ENCODE data around the gene TEX38.
"Not testable (repeated sequence)": the region's sequence is repeated elsewhere in the genome, so short reads cannot be mapped to it uniquely, and the experiment has no call there.

The TEX38 gene

DNA sequence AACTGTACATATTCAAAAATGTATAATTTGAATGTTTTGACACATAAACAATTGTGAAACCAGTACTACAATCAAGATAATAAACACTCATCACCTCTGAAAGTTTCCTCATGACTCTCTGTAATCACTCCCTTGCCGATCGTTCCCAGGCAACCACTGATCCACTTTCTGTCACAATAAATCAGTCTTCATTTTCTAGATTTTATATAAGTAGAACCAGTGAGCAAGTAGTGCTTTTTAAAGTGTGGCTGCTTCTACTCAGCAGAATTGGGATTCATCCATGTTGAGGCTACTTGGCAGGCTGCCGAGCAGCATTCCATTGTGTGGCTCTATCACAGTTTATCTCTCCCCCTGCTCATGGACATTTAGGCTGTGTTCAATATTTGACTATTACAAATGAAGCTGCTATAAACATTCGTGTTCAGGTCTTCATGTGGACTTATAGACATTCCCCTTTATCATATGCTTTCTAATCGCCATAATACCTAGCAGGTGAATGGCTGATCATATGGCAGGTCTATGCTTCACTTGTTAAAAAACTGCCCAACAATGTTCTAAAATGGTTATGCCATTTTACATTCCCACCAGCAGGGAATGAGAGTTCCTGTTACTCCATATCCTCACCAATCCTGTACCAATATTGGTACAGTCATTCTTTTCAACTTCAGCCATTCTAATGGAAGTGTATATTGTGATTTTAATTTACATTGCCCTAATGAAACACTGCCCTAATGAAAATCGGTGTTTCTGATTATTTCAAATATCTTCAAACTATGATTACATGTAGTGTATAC is 20.5 kb downstream of the TEX38 start:
- DNase-seq (ENCODE audit: low read depth): no peak
- no peak overlapping the region for H3K4me3 ChIP-seq (ENCODE audit: low read depth, low read length)
- TF ChIP-seq CTCF (IDR thresholded peaks at IDR 0.05; ENCODE audit: low read depth, low read length, missing control alignments): peak; percentile 20
- in situ Hi-C loops (cut with HindIII; ENCODE audit: low sequenced_read_pairs): no loop called here

DNA sequence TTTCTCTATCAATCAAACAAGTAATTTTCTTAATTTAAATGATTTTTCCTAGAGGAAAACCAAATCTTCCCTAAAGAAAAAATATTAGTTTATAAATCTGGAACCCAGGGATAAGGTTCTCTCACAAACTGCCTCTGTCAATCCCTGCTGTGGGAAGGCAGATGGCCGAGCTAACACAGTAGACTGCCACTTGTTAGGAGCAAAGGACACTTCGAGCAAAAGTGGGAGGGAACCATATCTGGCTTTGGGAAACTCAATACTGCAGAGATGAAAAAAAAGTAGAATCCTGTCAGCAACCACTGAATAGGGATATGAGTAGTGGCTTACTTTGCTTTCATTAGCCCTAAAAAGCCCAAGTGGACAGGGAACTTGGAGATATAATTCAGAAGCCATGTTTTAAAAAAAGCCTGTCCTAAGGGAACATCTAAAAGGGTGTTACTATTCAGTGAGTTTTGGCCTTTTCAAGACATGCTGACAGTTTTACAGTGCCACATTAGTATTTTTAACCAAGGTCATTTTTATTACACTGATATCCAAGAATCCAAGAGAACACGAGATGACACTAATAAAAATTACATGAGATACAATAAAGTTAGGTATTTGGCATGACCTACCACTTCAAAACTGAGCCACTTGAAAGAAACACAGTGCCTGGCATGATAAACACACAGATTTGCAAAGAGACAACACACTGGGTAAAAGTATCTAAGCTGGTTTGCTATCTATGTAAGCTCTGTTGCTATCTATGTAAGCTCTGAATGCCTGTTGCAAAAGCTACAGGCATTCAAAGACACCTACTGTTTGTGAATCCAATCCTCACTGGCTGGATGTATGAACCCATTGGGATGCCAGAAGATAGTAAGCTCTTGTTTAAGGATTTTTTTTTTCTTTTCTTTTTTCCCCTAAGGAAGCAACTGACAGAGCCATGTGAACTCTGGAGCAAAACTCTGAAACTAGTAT is 21.4 kb downstream of the TEX38 start:
- no peak for TF ChIP-seq CTCF (IDR thresholded peaks at IDR 0.05; ENCODE audit: low read depth, low read length, missing control alignments)
- DNase-seq (ENCODE audit: low read depth): no peak
- H3K4me3 ChIP-seq (ENCODE audit: low read depth, low read length): no peak overlapping the region
- in situ Hi-C loops (cut with HindIII; ENCODE audit: low sequenced_read_pairs): no loop called here

- DNase-seq (ENCODE audit: low read depth); in situ Hi-C loops (cut with HindIII; ENCODE audit: low sequenced_read_pairs); H3K4me3 ChIP-seq (ENCODE audit: low read depth, low read length): not testable (repeated sequence)
Observed at GRCh38 chr1:46694676-46695075, 23.0 kb downstream of the TEX38 start.

DNA sequence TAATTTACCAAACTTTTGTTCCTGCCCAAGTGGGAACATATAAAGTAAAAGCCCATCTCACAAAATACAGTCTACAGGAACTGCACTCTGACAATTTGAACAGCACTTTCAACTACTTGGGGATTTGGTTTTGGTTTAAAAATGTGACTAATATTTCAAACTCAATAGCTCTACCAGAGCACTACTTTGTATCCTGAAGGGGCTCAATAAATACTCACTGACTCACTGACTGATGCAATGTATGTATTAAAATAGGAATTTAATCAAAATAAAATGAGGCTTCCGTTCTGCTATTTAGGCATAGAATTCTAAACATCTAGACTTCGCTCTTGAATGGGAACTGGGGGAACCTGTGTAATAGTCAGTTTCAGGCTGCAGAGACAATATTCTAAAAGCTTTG is 25.4 kb downstream of the TEX38 start:
- no peak overlapping the region for H3K4me3 ChIP-seq (ENCODE audit: low read depth, low read length)
- TF ChIP-seq CTCF (IDR thresholded peaks at IDR 0.05; ENCODE audit: low read depth, low read length, missing control alignments): no peak
- no peak for DNase-seq (ENCODE audit: low read depth)
- in situ Hi-C loops (cut with HindIII; ENCODE audit: low sequenced_read_pairs): no loop called here

- in situ Hi-C loops (cut with HindIII; ENCODE audit: low sequenced_read_pairs): loop anchor here (5.0 kb wide), 1 partner anchor 32 kb away; the partner anchor contains the start of gene ATPAF1
Observed at GRCh38 chr1:46699666-46700065, 28.0 kb downstream of the TEX38 start.

GRCh38 chr1:46703927-46704641 is 32.4 kb downstream of the TEX38 start:
- no peak for DNase-seq (ENCODE audit: low read depth)
- no peak for TF ChIP-seq CTCF (IDR thresholded peaks at IDR 0.05; ENCODE audit: low read depth, low read length, missing control alignments)
- no peak overlapping the region for H3K4me3 ChIP-seq (ENCODE audit: low read depth, low read length)
- in situ Hi-C loops (cut with HindIII; ENCODE audit: low sequenced_read_pairs): loop anchor here (5.0 kb wide), 1 partner anchor 37 kb away; the partner anchor contains the start of gene ATPAF1

More at GRCh38 chr1:46699666-46700065, 28.0 kb downstream of the TEX38 start:
- no peak for TF ChIP-seq CTCF (IDR thresholded peaks at IDR 0.05; ENCODE audit: low read depth, low read length, missing control alignments)
- H3K4me3 ChIP-seq (ENCODE audit: low read depth, low read length): no peak overlapping the region
- DNase-seq (ENCODE audit: low read depth): no peak

Measured in astrocyte of the cerebellum (primary cell).